Breast epithelium (tissue), 3 donors: ENCODE results near the gene ANGEL2.

Experiments
- POLR2A ChIP-seq: fragments of 450-650 bp; IDR thresholded peaks from one replicate; pipeline ENCODE4 v1.6.1; 2016; ENCODE audit warnings: antibody characterized with exemption, mild to moderate bottlenecking, moderate library complexity
- TF ChIP-seq, protein P1 (sequence below), 3 donors: fragments of 450-650 bp; IDR thresholded peaks; one replicate each; pipeline ENCODE4 v1.5.1; 2016 to 2017; ENCODE audit warnings: antibody characterized with exemption in 3 of 3, mild to moderate bottlenecking in 3 of 3, moderate library complexity in 3 of 3

- TF ChIP-seq, protein P1, sequence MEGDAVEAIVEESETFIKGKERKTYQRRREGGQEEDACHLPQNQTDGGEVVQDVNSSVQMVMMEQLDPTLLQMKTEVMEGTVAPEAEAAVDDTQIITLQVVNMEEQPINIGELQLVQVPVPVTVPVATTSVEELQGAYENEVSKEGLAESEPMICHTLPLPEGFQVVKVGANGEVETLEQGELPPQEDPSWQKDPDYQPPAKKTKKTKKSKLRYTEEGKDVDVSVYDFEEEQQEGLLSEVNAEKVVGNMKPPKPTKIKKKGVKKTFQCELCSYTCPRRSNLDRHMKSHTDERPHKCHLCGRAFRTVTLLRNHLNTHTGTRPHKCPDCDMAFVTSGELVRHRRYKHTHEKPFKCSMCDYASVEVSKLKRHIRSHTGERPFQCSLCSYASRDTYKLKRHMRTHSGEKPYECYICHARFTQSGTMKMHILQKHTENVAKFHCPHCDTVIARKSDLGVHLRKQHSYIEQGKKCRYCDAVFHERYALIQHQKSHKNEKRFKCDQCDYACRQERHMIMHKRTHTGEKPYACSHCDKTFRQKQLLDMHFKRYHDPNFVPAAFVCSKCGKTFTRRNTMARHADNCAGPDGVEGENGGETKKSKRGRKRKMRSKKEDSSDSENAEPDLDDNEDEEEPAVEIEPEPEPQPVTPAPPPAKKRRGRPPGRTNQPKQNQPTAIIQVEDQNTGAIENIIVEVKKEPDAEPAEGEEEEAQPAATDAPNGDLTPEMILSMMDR (IDR thresholded peaks at IDR 0.05): no peak
- TF ChIP-seq POLR2A: no peak
Observed at GRCh38 chr1:212954514-212954913, 61.2 kb downstream of the ANGEL2 start.
